Measurements from ENCODE around the gene BMERB1. TPM values are rescaled to one million over a fixed set of nuclear protein-coding genes. Genes with fewer than 3 reads are reported as not detected.
"Not testable (repeated sequence)": the region's sequence is repeated elsewhere in the genome, so short reads cannot be mapped to it uniquely, and the experiment has no call there.

Gene BMERB1
- total RNA-seq, 4 donors from 2014 or later = 7.4 to 20.4 (median 10.6) TPM

DNA sequence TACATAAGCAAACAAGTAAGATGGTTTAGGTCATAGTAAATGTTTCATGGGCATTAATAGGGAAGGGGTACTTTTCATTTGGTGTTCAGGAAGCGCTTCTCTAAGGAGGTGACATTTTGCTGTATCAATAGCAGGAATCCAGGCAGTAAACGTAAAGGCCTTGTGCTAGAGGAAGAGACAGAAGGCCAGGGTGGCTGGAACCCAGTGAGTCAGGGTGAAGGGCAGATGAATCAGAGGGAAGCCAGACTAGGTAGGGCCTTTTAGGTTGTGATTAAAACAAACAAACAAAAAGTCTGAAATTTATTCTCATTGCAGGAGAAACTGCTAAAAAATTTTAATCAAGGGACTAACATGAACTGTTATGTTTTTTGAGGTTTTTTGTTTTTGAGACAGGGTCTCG, 6.5 kb downstream of the BMERB1 start:
- intact Hi-C loops (cut with DNase I; ENCODE audit: low total_unique reads) = no loop called here
- DNase-seq (ENCODE audit: low spot score in 2 of 2) = no peak
- H3K4me3 ChIP-seq (ENCODE audit: low read depth, poor library complexity, severe bottlenecking) = no peak overlapping the region
- 88 to 92% methylated on average over 3 of the region's 3 CpGs for WGBS, 2 donors
- TF ChIP-seq POLR2A (IDR thresholded peaks at IDR 0.05) = no peak
- TF ChIP-seq CTCF (IDR thresholded peaks at IDR 0.05) = no peak

DNA sequence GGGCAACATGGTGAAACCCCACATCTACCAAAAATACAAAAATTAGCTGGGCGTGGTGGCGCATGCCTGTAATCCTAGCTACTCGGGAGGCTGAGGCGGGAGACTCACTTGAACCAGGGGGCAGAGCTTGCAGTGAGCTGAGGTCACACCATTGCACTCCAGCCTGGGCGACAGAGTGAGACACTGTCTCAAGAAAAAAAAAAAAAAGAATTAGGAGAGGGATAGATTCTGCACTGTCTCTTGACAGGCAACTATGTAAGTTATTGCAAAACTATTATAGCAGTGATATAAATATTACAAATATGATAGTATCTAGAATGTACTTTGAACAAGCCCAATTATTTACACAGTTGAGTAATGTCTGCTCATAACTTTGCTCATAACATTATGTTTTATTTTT, 7.8 kb downstream of the BMERB1 start:
- WGBS, 2 donors = 86 to 91% methylated on average over 5 of the region's 5 CpGs
- DNase-seq (ENCODE audit: low spot score in 2 of 2); intact Hi-C loops (cut with DNase I; ENCODE audit: low total_unique reads); H3K4me3 ChIP-seq (ENCODE audit: low read depth, poor library complexity, severe bottlenecking): not testable (repeated sequence)

DNA sequence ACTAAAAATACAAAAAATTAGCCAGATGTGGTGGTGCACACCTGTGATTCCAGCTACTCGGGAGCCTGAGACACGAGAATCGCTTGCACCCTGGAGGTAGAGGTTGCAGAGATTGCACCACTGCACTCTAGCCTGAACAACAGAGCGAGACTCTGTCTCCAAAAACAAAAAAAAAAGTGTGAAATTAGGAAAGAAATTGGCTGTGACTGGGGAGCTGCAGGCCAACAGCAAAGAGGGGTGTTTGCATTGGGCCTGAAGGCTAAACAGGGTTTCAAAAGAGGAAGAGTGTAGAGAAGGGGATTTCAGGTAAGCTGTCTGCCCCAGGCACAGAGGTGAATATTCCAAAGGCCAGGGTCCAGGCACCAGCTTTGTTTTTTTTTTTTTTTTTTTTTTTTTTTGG, 9.4 kb downstream of the BMERB1 start:
- WGBS, 2 donors = 85 to 91% methylated on average over 4 of the region's 4 CpGs
- intact Hi-C loops (cut with DNase I; ENCODE audit: low total_unique reads) = no loop called here
- no peak overlapping the region for H3K4me3 ChIP-seq (ENCODE audit: low read depth, poor library complexity, severe bottlenecking)
- TF ChIP-seq POLR2A (IDR thresholded peaks at IDR 0.05) (no peak), CTCF (IDR thresholded peaks at IDR 0.05) (no peak)
- no peak for DNase-seq (ENCODE audit: low spot score in 2 of 2)

- WGBS, 2 donors = 83 to 88% methylated on average over 3 of the region's 3 CpGs
- TF ChIP-seq POLR2A (IDR thresholded peaks at IDR 0.05) (no peak), CTCF (IDR thresholded peaks at IDR 0.05) (no peak)
- intact Hi-C loops (cut with DNase I; ENCODE audit: low total_unique reads) = no loop called here
- no peak for DNase-seq (ENCODE audit: low spot score in 2 of 2)
- no peak overlapping the region for H3K4me3 ChIP-seq (ENCODE audit: low read depth, poor library complexity, severe bottlenecking)
These were observed 9.9 kb downstream of the BMERB1 start for GRCh38 chr16:15444264-15444663.

- DNase-seq (ENCODE audit: low spot score in 2 of 2) = no peak
- 81 to 87% methylated on average over 1 of the region's 1 CpG for WGBS, 2 donors
- H3K4me3 ChIP-seq (ENCODE audit: low read depth, poor library complexity, severe bottlenecking) = no peak overlapping the region
- TF ChIP-seq POLR2A (IDR thresholded peaks at IDR 0.05) = no peak
- no peak for TF ChIP-seq CTCF (IDR thresholded peaks at IDR 0.05)
- intact Hi-C loops (cut with DNase I; ENCODE audit: low total_unique reads) = no loop called here
These were observed 11.1 kb downstream of the BMERB1 start for GRCh38 chr16:15445450-15445849.

- 88 to 92% methylated on average over 5 of the region's 5 CpGs for WGBS, 2 donors
- no peak overlapping the region for H3K4me3 ChIP-seq (ENCODE audit: low read depth, poor library complexity, severe bottlenecking)
- DNase-seq (ENCODE audit: low spot score in 2 of 2) = no peak
- TF ChIP-seq CTCF (IDR thresholded peaks at IDR 0.05) = no peak
- TF ChIP-seq POLR2A (IDR thresholded peaks at IDR 0.05) = no peak
- intact Hi-C loops (cut with DNase I; ENCODE audit: low total_unique reads) = no loop called here
These were observed 12.5 kb downstream of the BMERB1 start for GRCh38 chr16:15446901-15447300.
